Measurements from ENCODE around the gene LTO1. TPM values are rescaled to one million over a fixed set of nuclear protein-coding genes. Genes with fewer than 3 reads are reported as not detected.

The LTO1 gene
- total RNA-seq, 1 experiment from 2014 or later: 17.1 TPM

DNA sequence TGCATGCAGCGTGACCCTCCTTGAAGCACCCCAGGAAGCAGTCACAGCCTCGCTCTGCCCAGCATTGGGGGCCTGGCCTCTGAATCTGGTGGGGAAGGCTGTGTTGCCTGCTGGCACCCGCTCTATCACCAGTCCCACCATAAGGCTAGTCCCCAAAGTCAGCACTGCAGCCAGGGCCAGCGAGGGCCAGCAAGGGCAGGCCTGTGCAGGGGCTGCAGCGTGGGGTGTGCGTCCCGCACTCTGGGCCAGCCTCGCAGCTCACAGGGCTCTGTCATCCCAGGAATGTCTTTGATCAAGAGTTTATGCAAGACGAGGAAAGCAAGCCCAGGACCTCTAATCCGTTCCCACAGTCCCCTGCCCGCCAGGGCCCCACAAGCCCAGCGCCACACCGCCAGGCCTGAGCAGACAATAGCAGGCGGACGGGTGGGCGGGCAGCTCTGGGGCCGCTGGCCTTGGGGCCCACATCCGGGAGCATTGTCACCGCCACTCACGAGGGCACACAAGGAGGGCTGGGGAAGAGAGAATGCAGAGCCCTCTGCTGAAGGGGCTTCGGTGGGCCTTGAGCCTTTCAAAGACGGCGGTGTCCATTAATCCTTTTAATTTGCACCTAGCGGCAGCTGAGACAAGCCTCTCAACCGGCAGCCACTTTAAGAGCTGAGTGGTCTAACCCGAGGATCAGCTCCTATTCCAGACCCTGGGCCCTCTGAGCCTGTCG lies 17.1 kb downstream of the LTO1 start:
- DNase-seq (ENCODE audit: low read depth): no peak

DNA sequence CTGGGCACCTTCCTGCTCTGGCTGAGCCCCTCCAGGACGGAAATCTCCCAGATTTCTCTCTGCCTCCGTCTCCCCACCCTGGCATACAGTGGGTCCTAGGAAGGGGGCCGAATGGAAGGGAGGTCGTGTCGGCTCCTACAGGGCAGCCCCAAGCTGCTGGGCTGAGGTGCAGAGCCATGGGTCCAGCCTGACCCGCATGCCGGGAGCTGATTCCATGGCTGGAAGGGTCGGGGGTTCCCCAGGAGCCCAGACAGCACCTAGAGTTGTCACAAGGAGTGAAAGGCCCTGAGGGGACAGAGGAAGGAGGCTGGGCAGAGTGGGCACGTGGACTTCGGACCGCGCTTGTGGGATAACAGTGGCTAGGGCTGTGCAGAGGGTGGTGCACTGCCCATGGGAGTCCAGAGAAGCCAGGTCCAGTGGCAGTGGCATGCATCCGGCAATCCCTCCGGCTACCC lies 17.7 kb downstream of the LTO1 start:
- DNase-seq (ENCODE audit: low read depth): no peak

GRCh38 chr11:69656536-69657455 lies 18.4 kb downstream of the LTO1 start:
- DNase-seq (ENCODE audit: low read depth): no peak

GRCh38 chr11:69655479-69656428 lies 19.4 kb downstream of the LTO1 start:
- no peak for DNase-seq (ENCODE audit: low read depth)

DNA sequence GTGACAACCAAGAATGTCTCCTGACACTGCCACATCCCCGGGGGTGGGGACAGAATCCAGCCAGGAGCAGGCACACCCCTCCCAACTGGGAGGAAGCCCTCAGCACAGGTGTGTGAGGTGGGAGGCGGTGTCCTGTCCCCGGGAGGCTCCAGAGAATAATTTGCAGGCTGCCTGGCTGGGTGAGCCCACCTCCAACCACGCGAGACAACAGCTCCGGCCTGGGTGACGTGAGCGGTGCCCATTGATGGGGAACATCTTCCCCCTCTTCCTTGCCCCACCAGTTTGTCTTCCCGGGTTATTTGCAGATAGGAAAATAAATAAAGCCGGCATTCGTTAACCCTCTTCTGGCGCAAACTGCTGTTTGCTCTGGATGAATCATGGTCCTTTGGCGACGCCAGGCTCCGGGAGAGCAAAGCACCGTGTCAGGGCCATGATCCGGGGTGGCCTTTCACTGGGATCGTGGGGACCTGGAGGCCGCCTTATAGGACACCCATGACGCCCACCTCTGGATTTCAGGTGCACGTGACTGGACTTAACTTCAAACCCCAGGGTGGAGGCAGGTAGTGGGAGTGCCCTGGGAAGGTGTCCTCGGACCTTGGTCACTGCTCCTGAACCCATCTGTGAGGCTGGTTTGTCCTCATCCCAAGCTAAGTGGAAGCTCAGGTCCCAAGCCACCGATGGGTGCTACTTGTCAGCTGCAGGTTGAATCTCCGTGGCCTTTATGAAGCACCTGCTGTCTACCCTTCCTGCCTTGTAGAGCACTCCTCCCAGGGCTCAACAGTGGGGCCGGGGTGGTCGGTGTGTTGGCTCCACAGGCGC lies 20.3 kb downstream of the LTO1 start:
- peak; percentile 49 for DNase-seq (ENCODE audit: low read depth)

DNA sequence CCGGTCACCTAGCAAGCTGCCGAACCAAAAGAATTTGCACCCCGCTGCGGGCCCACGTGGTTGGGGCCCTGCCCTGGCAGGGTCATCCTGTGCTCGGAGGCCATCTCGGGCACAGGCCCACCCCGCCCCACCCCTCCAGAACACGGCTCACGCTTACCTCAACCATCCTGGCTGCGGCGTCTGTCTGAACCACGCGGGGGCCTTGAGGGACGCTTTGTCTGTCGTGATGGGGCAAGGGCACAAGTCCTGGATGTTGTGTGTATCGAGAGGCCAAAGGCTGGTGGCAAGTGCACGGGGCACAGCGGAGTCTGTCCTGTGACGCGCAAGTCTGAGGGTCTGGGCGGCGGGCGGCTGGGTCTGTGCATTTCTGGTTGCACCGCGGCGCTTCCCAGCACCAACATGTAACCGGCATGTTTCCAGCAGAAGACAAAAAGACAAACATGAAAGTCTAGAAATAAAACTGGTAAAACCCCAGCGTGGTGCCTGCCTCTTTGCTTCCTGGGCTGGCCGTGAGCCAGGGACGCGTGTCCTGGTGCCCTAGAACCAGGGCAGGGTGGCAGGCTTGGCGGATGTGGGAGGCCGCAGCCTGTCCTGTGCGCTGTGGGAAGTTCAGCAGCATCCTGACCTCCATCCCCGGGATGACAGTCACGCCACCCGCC lies 21.0 kb downstream of the LTO1 start:
- no peak for DNase-seq (ENCODE audit: low read depth)

DNA sequence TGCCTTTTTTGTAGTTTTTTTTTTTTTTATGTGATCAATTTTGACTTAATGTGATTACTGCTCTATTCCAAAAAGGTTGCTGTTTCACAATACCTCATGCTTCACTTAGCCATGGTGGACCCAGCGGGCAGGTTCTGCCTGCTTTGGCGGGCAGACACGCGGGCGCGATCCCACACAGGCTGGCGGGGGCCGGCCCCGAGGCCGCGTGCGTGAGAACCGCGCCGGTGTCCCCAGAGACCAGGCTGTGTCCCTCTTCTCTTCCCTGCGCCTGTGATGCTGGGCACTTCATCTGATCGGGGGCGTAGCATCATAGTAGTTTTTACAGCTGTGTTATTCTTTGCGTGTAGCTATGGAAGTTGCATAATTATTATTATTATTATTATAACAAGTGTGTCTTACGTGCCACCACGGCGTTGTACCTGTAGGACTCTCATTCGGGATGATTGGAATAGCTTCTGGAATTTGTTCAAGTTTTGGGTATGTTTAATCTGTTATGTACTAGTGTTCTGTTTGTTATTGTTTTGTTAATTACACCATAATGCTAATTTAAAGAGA lies 21.7 kb downstream of the LTO1 start:
- DNase-seq (ENCODE audit: low read depth): no peak

DNA sequence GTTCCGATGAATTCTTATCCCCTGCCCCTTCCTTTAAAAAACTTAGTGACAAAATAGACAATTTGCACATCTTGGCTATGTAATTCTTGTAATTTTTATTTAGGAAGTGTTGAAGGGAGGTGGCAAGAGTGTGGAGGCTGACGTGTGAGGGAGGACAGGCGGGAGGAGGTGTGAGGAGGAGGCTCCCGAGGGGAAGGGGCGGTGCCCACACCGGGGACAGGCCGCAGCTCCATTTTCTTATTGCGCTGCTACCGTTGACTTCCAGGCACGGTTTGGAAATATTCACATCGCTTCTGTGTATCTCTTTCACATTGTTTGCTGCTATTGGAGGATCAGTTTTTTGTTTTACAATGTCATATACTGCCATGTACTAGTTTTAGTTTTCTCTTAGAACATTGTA lies 22.2 kb downstream of the LTO1 start:
- DNase-seq (ENCODE audit: low read depth): no peak

DNA sequence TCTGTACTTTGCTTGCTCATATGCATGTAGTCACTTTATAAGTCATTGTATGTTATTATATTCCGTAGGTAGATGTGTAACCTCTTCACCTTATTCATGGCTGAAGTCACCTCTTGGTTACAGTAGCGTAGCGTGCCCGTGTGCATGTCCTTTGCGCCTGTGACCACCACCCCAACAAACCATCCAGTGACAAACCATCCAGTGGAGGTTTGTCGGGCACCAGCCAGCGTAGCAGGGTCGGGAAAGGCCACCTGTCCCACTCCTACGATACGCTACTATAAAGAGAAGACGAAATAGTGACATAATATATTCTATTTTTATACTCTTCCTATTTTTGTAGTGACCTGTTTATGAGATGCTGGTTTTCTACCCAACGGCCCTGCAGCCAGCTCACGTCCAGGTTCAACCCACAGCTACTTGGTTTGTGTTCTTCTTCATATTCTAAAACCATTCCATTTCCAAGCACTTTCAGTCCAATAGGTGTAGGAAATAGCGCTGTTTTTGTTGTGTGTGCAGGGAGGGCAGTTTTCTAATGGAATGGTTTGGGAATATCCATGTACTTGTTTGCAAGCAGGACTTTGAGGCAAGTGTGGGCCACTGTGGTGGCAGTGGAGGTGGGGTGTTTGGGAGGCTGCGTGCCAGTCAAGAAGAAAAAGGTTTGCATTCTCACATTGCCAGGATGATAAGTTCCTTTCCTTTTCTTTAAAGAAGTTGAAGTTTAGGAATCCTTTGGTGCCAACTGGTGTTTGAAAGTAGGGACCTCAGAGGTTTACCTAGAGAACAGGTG lies 23.1 kb downstream of the LTO1 start:
- no peak for DNase-seq (ENCODE audit: low read depth)

DNA sequence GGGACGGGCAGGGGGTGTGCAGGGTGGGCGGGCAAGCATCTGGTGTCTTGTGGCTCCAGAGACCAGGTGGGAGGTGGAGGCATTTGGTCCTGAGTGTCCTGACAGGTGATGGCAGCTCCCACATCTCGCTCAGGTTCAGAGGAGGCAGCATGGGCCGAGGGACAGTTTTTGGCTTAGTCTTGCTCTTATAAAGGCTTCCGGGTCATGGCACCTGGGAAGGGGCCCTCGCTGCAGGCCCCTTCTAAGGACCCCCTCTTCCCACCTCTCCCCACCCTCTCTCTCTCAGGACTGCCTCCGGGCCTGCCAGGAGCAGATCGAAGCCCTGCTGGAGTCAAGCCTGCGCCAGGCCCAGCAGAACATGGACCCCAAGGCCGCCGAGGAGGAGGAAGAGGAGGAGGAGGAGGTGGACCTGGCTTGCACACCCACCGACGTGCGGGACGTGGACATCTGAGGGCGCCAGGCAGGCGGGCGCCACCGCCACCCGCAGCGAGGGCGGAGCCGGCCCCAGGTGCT lies 24.3 kb downstream of the LTO1 start:
- no peak for DNase-seq (ENCODE audit: low read depth)

- no peak for DNase-seq (ENCODE audit: low read depth)
Observed at GRCh38 chr11:69650081-69650831, 24.9 kb downstream of the LTO1 start.

- no peak for DNase-seq (ENCODE audit: low read depth)
Observed at GRCh38 chr11:69649576-69649900, 25.6 kb downstream of the LTO1 start.

GRCh38 chr11:69648679-69649575 lies 26.2 kb downstream of the LTO1 start:
- no peak for DNase-seq (ENCODE audit: low read depth)

DNA sequence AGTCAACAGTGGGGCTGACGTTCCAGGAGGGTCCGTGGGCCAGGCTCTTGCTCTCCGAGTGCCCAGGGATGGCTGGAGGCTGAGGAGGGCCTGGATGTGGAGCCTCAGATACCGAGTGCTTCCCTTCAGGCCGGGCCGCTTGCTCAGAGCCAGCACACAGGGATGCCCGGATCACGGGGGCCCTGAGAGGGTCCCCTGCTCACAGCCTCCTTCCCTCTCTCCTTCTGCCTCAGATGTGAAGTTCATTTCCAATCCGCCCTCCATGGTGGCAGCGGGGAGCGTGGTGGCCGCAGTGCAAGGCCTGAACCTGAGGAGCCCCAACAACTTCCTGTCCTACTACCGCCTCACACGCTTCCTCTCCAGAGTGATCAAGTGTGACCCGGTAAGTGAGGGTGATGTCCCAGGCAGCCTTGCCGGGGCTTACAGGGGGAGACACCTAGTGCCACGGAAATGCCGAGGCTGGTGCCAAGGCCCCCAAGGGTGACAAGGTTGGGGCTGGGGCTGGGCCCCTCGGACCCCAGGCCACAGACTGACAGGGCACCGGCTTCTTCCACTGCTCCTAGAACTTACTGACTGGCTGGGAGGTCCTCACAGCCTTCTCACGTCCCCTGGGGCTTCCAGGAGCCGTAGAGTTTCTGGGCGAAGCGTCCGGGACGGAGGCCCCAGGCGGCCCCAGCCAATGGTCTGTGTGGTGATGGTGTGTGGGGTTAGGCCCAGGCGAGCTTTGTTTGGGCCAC lies 27.2 kb downstream of the LTO1 start:
- no peak for DNase-seq (ENCODE audit: low read depth)

- no peak for DNase-seq (ENCODE audit: low read depth)
Observed at GRCh38 chr11:69647390-69647748, 27.8 kb downstream of the LTO1 start.

DNA sequence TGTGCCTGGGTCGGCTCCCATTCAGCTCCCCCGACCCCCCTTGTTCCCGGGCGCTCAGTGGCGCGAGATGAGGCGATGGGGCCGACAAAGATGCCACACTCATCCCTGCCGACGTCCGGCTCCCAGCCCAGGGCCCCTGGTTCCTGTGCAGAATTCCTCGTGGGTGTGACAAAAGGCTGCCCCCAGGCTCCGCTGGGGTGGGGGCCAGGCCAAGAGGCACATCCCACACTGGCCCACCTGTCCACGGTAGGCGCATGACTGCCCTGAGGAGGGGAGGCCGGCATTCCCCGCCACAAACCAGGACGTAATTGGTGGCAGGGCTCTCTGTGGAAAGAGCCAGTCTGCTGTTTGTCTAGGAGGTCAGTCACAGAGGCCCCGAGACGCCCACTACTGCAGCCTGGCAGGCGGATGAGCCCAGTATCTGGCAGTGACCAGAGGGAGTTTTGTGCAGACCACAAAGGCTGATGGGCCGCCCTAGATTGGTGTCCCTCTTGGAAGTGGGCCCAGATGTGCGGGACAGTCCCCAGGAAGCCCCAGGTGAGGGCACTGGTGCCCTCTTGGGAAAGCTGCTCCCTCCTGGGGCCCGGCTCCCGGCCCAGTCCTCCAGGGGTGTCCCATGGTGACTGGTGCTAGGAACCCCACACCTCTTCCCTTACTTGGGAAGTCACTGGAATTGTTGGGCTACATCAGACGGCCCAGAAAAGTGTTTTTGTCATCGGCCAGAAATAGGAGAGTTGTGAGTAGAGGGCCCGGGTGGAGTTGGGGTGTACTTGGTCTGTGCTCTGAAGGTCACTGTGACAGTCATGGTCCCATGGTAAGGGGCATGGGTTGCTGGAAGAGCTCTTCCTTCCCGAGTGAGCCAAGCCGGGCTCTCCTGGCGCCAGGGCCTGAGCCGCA lies 28.4 kb downstream of the LTO1 start:
- no peak for DNase-seq (ENCODE audit: low read depth)

All from Daoy (cell line).